K562 (cell line): ENCODE data around the gene ABCC1. TPM values are rescaled to one million over a fixed set of nuclear protein-coding genes. Genes with fewer than 3 reads are reported as not detected.
A peak's percentile ranks its signal among the peaks of the same experiment; 100 is the strongest.

Experiments
- ARID1B ChIP-seq: fragments of 450-650 bp; IDR thresholded peaks from 2 replicates; pipeline ENCODE4 v1.6.1; 2016; ENCODE audit warnings: antibody characterized with exemption, mild to moderate bottlenecking, inconsistent platforms
- ARNT ChIP-seq, 2 experiments: fragments of 450-650 bp; IDR thresholded peaks; 2 replicates each; pipeline ENCODE4 v1.6.1; 2016; ENCODE audit warnings: mild to moderate bottlenecking in 1 of 2
- COPS2 ChIP-seq: fragments of 450-650 bp; conservative IDR thresholded peaks from 2 replicates; pipeline ENCODE4 v1.6.1; 2016; ENCODE audit warnings: mild to moderate bottlenecking, moderate library complexity
- FOSL1 ChIP-seq: fragments of 200-800 bp; sonication (Bioruptor generic); conservative IDR thresholded peaks from 2 replicates; pipeline ENCODE4 v1.6.1; 2016; ENCODE audit warnings: missing genetic modification characterization, missing compliant biosample characterization
- HDAC1 ChIP-seq, 2 experiments: fragments of 450-650 bp; IDR thresholded peaks; 2 replicates each; pipeline ENCODE4 v1.6.1; 2016 to 2017; ENCODE audit warnings: inconsistent platforms in 1 of 2, mild to moderate bottlenecking in 1 of 2, moderate library complexity in 1 of 2
- KHSRP ChIP-seq: fragments of 450-650 bp; IDR thresholded peaks from 2 replicates; pipeline ENCODE4 v1.6.1; 2017
- MYC ChIP-seq, 2 experiments: fragments of 250-450 bp in 1 of 2; sonication (Bioruptor Pico) in 1 of 2; IDR thresholded peaks; 2 replicates each; pipeline versions ENCODE4 v1.5.1 to v1.6.1; 2012 to 2021; ENCODE audit warnings: low read depth in 2 of 2, borderline replicate concordance in 1 of 2, improper control_type of control experiment in 1 of 2, low read length in 1 of 2, mild to moderate bottlenecking in 1 of 2, moderate library complexity in 1 of 2
- NONO ChIP-seq, 2 experiments: fragments of 200-400 bp in 1 of 2; fragments of 450-650 bp in 1 of 2; formaldehyde crosslinking in 1 of 2; IDR thresholded peaks; 2 replicates each; pipeline ENCODE4 v1.6.1; 2017; ENCODE audit warnings: low read depth in 2 of 2, mild to moderate bottlenecking in 2 of 2, moderate library complexity in 2 of 2, low read length in 1 of 2
- NR2C1 ChIP-seq, 2 experiments: fragments of 450-650 bp; IDR thresholded peaks; 2 replicates each; pipeline ENCODE4 v1.6.1; 2017; ENCODE audit warnings: mild to moderate bottlenecking in 2 of 2, antibody characterized with exemption in 1 of 2, inconsistent platforms in 1 of 2, missing compliant biosample characterization in 1 of 2, missing genetic modification characterization in 1 of 2
- NR2C2 ChIP-seq, 2 experiments: fragments of 200-800 bp in 1 of 2; sonication (Bioruptor generic) in 1 of 2; sonication (generic) in 1 of 2; formaldehyde crosslinking in 1 of 2; IDR thresholded peaks; 2 replicates each; pipeline versions ENCODE4 v1.6.1 to v1.8.0; 2016 to 2022; ENCODE audit warnings: mild to moderate bottlenecking in 1 of 2, missing compliant biosample characterization in 1 of 2, missing genetic modification characterization in 1 of 2, missing genetic modification reagents in 1 of 2
- NRF1 ChIP-seq, 2 experiments: fragments of 450-650 bp; IDR thresholded peaks in 1 of 2; conservative IDR thresholded peaks in 1 of 2; 2 replicates each; pipeline ENCODE4 v1.6.1; 2014; ENCODE audit warnings: mild to moderate bottlenecking in 2 of 2
- PHB ChIP-seq: fragments of 250-450 bp; sonication (Bioruptor Pico); IDR thresholded peaks from 2 replicates; pipeline ENCODE4 v1.5.0; 2021
- SMARCE1 ChIP-seq: fragments of 450-650 bp; IDR thresholded peaks from 2 replicates; pipeline ENCODE4 v1.7.1; 2016; ENCODE audit warnings: mild to moderate bottlenecking
- SPI1 ChIP-seq: IDR thresholded peaks from 2 replicates; pipeline ENCODE4 v1.6.1; 2011; ENCODE audit warnings: low read depth, low read length, control low read depth, borderline replicate concordance
- TEAD4 ChIP-seq, 2 experiments: sonication (generic) in 1 of 2; formaldehyde crosslinking in 1 of 2; IDR thresholded peaks; 2 replicates each; pipeline versions ENCODE4 v1.6.1 to v1.8.0; 2012 to 2022; ENCODE audit warnings: borderline replicate concordance in 1 of 2, inconsistent platforms in 1 of 2, low read length in 1 of 2, mild to moderate bottlenecking in 1 of 2, missing genetic modification reagents in 1 of 2
- ZNF239 ChIP-seq: fragments of 250-450 bp; sonication (Bioruptor Pico); IDR thresholded peaks from 2 replicates; pipeline ENCODE4 v1.4.0; 2020; ENCODE audit warnings: mild to moderate bottlenecking
- ZNF668 ChIP-seq: fragments of 250-450 bp; sonication (Bioruptor Pico); IDR thresholded peaks from 2 replicates; pipeline ENCODE4 v1.8.0; 2022; ENCODE audit warnings: mild to moderate bottlenecking, inconsistent platforms
- polyA plus RNA-seq, 8 experiments: library from polyadenylated mRNA; depleted of rRNA in 4 of 8; stranded (reverse) in 5 of 8; unstranded in 3 of 8; fragments of >200 nt; fragmentation: Nextera tagmentation in 2 of 8; fragmentation: Illumina TruSeq in 1 of 8; extraction: Ambion mirVana in 2 of 8; extraction: Trizol in 1 of 8; gene quantifications; 2 replicates each; pipeline versions ENCODE4 v1.2.1 to v1.2.3, GENCODE V29; 2011 to 2014; ENCODE audit warnings: inconsistent platforms in 1 of 8, missing spikeins in 1 of 8
- total RNA-seq, 7 experiments: library from RNA; depleted of rRNA in 6 of 7; stranded (reverse); fragments of >200 nt in 6 of 7; fragmentation: Illumina TruSeq in 2 of 7; extraction: Trizol in 2 of 7; gene quantifications; 2 replicates each; pipeline versions ENCODE4 v1.2.1 to v1.2.3, GENCODE V29; 2011 to 2021; ENCODE audit warnings: low replicate concordance in 1 of 7
- TF ChIP-seq, protein P1 (sequence below), 2 experiments: fragments of 450-650 bp in 1 of 2; sonication (generic) in 1 of 2; formaldehyde crosslinking in 1 of 2; IDR thresholded peaks in 1 of 2; conservative IDR thresholded peaks in 1 of 2; 2 replicates each; pipeline versions ENCODE4 v1.6.1 to v1.8.1; 2016 to 2023; ENCODE audit warnings: mild to moderate bottlenecking in 2 of 2, moderate library complexity in 2 of 2, inconsistent platforms in 1 of 2, missing genetic modification reagents in 1 of 2
- TF ChIP-seq, protein P2 (sequence below): fragments of 450-650 bp; IDR thresholded peaks from 2 replicates; pipeline ENCODE4 v1.6.1; 2017; ENCODE audit warnings: antibody characterized with exemption, mild to moderate bottlenecking
- TF ChIP-seq, protein P3 (sequence below): fragments of 450-650 bp; IDR thresholded peaks from 2 replicates; pipeline ENCODE4 v1.6.1; 2018; ENCODE audit warnings: mild to moderate bottlenecking, low read depth; ENCODE audit not compliant: partially characterized antibody

The ABCC1 gene
- total and polyA plus RNA-seq, 9 of the 15 experiments (the other 6 are each of a cell fraction or from before 2014, with no cell fraction given), result 3.9 to 41.6 (median 10.0) TPM

DNA sequence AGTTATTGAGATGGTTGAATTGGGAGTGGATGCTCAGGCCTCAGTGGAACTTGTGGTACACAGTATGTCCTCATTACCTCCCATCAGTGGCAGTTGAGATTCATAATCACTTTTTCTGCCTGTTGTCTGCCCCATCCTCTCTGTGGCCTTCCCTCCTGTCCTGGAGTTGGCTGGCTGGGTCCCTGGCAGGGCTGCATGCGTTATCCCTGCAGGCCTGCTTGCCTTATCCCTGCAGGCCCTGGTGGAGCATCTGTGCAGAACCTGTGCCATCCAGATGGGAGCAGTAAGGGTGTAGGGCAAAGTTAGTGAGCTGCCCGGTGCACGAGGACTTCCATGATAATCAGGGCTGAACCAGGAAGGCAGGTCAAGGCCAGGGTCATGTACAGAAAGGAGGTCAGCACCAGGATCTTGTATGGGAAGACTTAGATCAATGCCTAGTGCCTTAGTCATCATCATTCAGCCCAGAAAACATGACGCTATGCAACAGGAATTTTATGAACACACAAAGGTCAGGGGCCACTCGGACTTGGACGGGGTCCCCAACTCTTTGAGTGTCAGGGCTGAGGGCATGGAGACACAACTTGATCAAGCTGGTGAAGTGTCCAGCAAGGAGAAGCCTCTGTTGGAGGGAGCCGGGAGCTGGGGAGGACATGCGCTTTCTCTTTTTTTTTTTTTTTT is 47.2 kb downstream of the ABCC1 start (continued):
- TF ChIP-seq KHSRP (no peak), HDAC1 (IDR thresholded peaks at IDR 0.05) (0 out of 4 replicates have a peak, but pooled peaks of 1 of the 2 experiments have one; percentile 23), TEAD4 (IDR thresholded peaks at IDR 0.05; ENCODE audit: low read length) (peak; percentile 47; the same call in 1 of the 2 replicates), TEAD4 (CRISPR knock-in tag; IDR thresholded peaks at IDR 0.05; ENCODE audit: borderline replicate concordance) (no peak), NONO (IDR thresholded peaks at IDR 0.05; ENCODE audit: low read depth in 2 of 2, low read length in 1 of 2) (no peak), MYC (IDR thresholded peaks at IDR 0.05; ENCODE audit: low read depth, low read length) (no peak), MYC (CRISPR knock-in tag; IDR thresholded peaks at IDR 0.05; ENCODE audit: borderline replicate concordance, low read depth) (no peak), NR2C1 (IDR thresholded peaks at IDR 0.05) (peak; percentile 37; the same call in 1 of the 2 replicates), NR2C1 (tag; IDR thresholded peaks at IDR 0.05) (peak; percentile 65), ARID1B (peak; percentile 50; the same call in 1 of the 2 replicates), FOSL1 (tag) (peak; percentile 82), ZNF668 (no peak), PHB (no peak), NR2C2 (CRISPR knock-in tag; IDR thresholded peaks at IDR 0.05) (no peak), NR2C2 (tag; IDR thresholded peaks at IDR 0.05) (peak; percentile 45; the same call in 1 of the 2 replicates), SPI1 (no peak), ZNF239 (CRISPR knock-in tag) (no peak), SMARCE1 (peak; percentile 29; the same call in 1 of the 2 replicates), COPS2 (no peak), NRF1 (conservative IDR thresholded peaks at IDR 0.05 in 1 of 2, IDR thresholded peaks at IDR 0.05 in 1 of 2) (no peak), ARNT (IDR thresholded peaks at IDR 0.05) (no peak)
- TF ChIP-seq, protein P1, sequence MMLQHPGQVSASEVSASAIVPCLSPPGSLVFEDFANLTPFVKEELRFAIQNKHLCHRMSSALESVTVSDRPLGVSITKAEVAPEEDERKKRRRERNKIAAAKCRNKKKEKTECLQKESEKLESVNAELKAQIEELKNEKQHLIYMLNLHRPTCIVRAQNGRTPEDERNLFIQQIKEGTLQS (IDR thresholded peaks at IDR 0.05), result peak; percentile 84
- TF ChIP-seq, protein P1 (CRISPR knock-in tag; conservative IDR thresholded peaks at IDR 0.05), result no peak
- TF ChIP-seq, protein P2, sequence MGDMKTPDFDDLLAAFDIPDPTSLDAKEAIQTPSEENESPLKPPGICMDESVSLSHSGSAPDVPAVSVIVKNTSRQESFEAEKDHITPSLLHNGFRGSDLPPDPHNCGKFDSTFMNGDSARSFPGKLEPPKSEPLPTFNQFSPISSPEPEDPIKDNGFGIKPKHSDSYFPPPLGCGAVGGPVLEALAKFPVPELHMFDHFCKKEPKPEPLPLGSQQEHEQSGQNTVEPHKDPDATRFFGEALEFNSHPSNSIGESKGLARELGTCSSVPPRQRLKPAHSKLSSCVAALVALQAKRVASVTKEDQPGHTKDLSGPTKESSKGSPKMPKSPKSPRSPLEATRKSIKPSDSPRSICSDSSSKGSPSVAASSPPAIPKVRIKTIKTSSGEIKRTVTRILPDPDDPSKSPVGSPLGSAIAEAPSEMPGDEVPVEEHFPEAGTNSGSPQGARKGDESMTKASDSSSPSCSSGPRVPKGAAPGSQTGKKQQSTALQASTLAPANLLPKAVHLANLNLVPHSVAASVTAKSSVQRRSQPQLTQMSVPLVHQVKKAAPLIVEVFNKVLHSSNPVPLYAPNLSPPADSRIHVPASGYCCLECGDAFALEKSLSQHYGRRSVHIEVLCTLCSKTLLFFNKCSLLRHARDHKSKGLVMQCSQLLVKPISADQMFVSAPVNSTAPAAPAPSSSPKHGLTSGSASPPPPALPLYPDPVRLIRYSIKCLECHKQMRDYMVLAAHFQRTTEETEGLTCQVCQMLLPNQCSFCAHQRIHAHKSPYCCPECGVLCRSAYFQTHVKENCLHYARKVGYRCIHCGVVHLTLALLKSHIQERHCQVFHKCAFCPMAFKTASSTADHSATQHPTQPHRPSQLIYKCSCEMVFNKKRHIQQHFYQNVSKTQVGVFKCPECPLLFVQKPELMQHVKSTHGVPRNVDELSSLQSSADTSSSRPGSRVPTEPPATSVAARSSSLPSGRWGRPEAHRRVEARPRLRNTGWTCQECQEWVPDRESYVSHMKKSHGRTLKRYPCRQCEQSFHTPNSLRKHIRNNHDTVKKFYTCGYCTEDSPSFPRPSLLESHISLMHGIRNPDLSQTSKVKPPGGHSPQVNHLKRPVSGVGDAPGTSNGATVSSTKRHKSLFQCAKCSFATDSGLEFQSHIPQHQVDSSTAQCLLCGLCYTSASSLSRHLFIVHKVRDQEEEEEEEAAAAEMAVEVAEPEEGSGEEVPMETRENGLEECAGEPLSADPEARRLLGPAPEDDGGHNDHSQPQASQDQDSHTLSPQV, result peak; percentile 73
- TF ChIP-seq, protein P3, sequence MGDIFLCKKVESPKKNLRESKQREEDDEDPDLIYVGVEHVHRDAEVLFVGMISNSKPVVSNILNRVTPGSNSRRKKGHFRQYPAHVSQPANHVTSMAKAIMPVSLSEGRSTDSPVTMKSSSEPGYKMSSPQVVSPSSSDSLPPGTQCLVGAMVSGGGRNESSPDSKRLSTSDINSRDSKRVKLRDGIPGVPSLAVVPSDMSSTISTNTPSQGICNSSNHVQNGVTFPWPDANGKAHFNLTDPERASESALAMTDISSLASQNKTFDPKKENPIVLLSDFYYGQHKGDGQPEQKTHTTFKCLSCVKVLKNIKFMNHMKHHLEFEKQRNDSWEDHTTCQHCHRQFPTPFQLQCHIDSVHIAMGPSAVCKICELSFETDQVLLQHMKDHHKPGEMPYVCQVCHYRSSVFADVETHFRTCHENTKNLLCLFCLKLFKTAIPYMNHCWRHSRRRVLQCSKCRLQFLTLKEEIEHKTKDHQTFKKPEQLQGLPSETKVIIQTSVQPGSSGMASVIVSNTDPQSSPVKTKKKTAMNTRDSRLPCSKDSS, result no peak
